ENCODE measurements around the gene FAS. TPM values are rescaled to one million over a fixed set of nuclear protein-coding genes. Genes with fewer than 3 reads are reported as not detected.

The FAS gene
- total RNA-seq, 3 donors from 2014 or later (not counting 1 experiment from before 2014, with no cell fraction given) = 17.3 to 29.9 (median 26.5) TPM

DNA sequence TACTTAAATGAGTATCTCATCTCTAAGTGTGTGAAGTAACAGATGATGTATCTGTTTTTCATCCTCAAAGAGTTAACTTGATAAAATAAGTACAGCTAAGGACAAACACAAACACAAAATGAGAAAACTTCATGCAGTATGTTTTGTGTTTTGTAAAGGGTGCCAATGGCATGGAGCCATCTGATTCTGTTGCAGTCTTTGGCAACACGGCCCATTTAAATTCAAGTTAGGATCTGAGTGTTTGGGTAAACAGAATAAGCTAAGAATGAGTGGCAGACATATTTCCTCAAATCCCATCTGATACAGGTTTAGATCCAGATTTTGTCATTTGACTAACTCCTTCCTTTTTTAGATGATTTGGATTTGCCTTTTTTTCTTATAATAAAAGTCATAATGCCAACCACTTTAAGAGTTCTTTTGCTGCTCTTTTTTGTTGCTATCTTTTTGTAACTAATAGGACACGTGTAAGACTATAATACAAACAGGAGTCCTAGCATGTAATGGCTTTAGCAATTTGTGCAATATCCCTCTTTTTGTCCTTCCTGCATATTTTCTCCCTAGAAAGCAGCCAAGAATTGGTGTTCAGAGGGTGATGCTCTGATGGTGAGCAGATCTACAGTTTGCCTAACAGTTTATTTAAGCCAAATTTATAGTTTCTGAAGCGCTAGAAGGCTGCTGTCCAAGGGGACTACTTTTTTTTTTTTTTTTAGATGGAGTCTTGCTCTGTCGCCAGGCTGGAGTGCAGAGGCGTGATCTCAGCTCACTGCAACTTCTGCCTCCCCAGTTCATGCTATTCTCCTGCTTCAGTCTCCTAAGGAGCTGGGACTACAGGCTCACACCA lies 19.2 kb upstream of the FAS start:
- intact Hi-C loops (cut with micrococcal nuclease) = no loop called here
- no peaks in the 10 kb centered on the region for H3K27me3 Mint-ChIP-seq (ENCODE audit: low read depth in 2 of 2)
- Histone ChIP-seq H3K4me1 (ENCODE audit: control insufficient read depth, insufficient read depth, low read length) (peaks cover 6% of the 10 kb centered on the region), H3K27me3 (ENCODE audit: control insufficient read depth, insufficient read depth, low read length) (no peaks in the 10 kb centered on the region), H3K4me3 (ENCODE audit: low read length) (no peak overlapping the region), H3K9me3 (ENCODE audit: control insufficient read depth, insufficient read depth, low read length) (no peaks in the 10 kb centered on the region), H3K27ac (ENCODE audit: low read length) (no peak overlapping the region), H3K36me3 (ENCODE audit: control insufficient read depth, insufficient read depth, low read length) (no peaks in the 10 kb centered on the region)
- TF ChIP-seq, protein P1, sequence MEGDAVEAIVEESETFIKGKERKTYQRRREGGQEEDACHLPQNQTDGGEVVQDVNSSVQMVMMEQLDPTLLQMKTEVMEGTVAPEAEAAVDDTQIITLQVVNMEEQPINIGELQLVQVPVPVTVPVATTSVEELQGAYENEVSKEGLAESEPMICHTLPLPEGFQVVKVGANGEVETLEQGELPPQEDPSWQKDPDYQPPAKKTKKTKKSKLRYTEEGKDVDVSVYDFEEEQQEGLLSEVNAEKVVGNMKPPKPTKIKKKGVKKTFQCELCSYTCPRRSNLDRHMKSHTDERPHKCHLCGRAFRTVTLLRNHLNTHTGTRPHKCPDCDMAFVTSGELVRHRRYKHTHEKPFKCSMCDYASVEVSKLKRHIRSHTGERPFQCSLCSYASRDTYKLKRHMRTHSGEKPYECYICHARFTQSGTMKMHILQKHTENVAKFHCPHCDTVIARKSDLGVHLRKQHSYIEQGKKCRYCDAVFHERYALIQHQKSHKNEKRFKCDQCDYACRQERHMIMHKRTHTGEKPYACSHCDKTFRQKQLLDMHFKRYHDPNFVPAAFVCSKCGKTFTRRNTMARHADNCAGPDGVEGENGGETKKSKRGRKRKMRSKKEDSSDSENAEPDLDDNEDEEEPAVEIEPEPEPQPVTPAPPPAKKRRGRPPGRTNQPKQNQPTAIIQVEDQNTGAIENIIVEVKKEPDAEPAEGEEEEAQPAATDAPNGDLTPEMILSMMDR (IDR thresholded peaks at IDR 0.05) = no peak
- no peaks in the 10 kb centered on the region for H3K9me3 Mint-ChIP-seq
- DNase-seq (no peak), ATAC-seq (no peak)
- no peak overlapping the region for H3K4me3 Mint-ChIP-seq
- no peak overlapping the region for H3K27ac Mint-ChIP-seq
- H3K36me3 Mint-ChIP-seq = no peaks in the 10 kb centered on the region
- H3K4me1 Mint-ChIP-seq = peaks cover 9 to 11% of the 10 kb centered on the region in 2 donors
- WGBS (ENCODE audit: insufficient coverage) = 96% methylated on average over 5 of the region's 5 CpGs

DNA sequence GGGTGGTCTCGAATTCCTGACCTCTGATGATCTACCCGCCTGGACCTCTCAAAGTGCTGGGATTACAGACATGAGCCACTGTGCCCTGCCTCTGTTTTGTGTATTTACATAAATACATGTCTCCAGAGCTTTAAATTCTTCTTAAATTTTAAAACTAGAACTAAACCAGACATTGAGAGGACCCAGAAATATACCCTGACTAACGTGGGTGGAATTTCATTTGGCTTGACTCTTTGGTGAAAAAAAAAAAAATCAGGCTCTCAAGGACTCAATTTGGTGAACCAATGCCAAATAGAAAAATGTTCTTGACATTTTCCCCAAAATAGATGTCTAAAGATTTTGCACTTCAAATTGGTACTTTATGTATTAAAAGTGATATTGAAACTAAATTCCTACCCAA lies 16.6 kb upstream of the FAS start:
- H3K27me3 Mint-ChIP-seq (ENCODE audit: low read depth in 2 of 2) = no peaks in the 10 kb centered on the region
- Histone ChIP-seq H3K4me3 (ENCODE audit: low read length) (no peak overlapping the region), H3K27ac (ENCODE audit: low read length) (no peak overlapping the region), H3K4me1 (ENCODE audit: control insufficient read depth, insufficient read depth, low read length) (peaks cover 6% of the 10 kb centered on the region), H3K9me3 (ENCODE audit: control insufficient read depth, insufficient read depth, low read length) (no peaks in the 10 kb centered on the region), H3K36me3 (ENCODE audit: control insufficient read depth, insufficient read depth, low read length) (no peaks in the 10 kb centered on the region), H3K27me3 (ENCODE audit: control insufficient read depth, insufficient read depth, low read length) (no peaks in the 10 kb centered on the region)
- H3K9me3 Mint-ChIP-seq = no peaks in the 10 kb centered on the region
- no peak for DNase-seq
- no peak for ATAC-seq
- H3K4me1 Mint-ChIP-seq = peaks cover 9 to 11% of the 10 kb centered on the region in 2 donors
- H3K27ac Mint-ChIP-seq = peak overlapping the region in 1 of 2 donors; percentile 23
- H3K4me3 Mint-ChIP-seq = no peak overlapping the region
- intact Hi-C loops (cut with micrococcal nuclease) = loop anchor here (2.0 kb wide), 1 partner anchor 17 kb away; the partner anchor contains the start of gene FAS
- 92% methylated on average over 3 of the region's 3 CpGs for WGBS (ENCODE audit: insufficient coverage)
- no peaks in the 10 kb centered on the region for H3K36me3 Mint-ChIP-seq
- TF ChIP-seq, protein P1 (IDR thresholded peaks at IDR 0.05) = no peak

DNA sequence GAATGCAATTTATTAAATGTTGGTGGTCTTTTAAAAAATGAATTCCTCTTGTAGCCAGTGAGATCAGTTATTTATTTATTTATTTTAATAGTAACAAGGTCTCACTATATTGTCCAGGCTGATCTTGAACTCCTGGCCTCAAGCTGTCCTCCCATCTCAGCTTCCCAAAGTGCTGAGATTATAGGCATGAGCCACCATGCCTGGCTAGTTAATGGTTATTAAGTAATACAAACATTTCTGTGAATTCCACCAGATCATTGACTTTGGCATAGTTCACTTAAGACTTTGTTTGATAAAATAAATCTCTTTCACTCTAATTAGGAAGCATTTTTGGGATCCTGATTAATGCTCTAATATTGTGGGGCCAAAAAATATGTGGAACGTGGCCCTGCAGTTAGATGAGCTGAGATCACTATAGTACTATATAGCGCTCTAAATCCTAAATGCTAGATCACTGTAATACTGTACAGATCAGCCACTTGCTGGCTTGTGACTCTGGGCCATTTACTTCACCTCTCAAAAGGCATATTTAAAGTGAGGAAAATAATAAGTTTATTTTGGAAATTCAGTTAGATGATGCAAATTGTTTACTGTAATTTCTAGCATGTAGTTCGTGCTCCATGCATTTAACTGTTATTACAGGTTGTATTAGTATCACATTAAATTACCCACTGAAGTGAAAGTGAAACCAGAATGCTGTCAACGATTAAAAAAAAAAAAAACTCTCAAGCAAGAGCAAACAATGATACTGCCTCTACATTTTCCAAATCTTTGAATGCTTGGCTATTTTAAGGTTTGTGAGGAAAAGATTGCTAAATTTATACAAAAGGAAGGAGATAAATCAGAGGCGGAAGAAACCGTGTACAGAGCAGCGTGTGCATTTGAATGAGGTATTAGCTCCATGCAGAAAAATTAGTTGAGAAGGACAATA lies 15.9 kb upstream of the FAS start:
- 17% methylated on average over 4 of the region's 7 CpGs for WGBS (ENCODE audit: insufficient coverage)
- H3K36me3 Mint-ChIP-seq = no peaks in the 10 kb centered on the region
- Histone ChIP-seq H3K4me1 (ENCODE audit: control insufficient read depth, insufficient read depth, low read length) (peaks cover 6% of the 10 kb centered on the region), H3K4me3 (ENCODE audit: low read length) (peak overlapping the region; percentile 56), H3K27ac (ENCODE audit: low read length) (peak overlapping the region; percentile 66), H3K9me3 (ENCODE audit: control insufficient read depth, insufficient read depth, low read length) (no peaks in the 10 kb centered on the region), H3K27me3 (ENCODE audit: control insufficient read depth, insufficient read depth, low read length) (no peaks in the 10 kb centered on the region), H3K36me3 (ENCODE audit: control insufficient read depth, insufficient read depth, low read length) (no peaks in the 10 kb centered on the region)
- DNase-seq (peak in 1 of 2 donors; percentile 63), ATAC-seq (peak; percentile 71 to 86 (median 71))
- no peaks in the 10 kb centered on the region for H3K9me3 Mint-ChIP-seq
- no peaks in the 10 kb centered on the region for H3K27me3 Mint-ChIP-seq (ENCODE audit: low read depth in 2 of 2)
- peaks cover 9 to 11% of the 10 kb centered on the region in 2 donors for H3K4me1 Mint-ChIP-seq
- TF ChIP-seq, protein P1 (IDR thresholded peaks at IDR 0.05) = no peak
- H3K27ac Mint-ChIP-seq = peak overlapping the region; percentile 90 to 92
- H3K4me3 Mint-ChIP-seq = peak overlapping the region; percentile 96
- intact Hi-C loops (cut with micrococcal nuclease) = loop anchor here (2.0 kb wide), 1 partner anchor 16 kb away; the partner anchor contains the start of gene FAS

Measured in natural killer cell (primary cell).